HTR-8/SVneo (cell line): ENCODE measurements around the gene CACTIN.
"Not testable (repeated sequence)": the region's sequence is repeated elsewhere in the genome, so short reads cannot be mapped to it uniquely, and the experiment has no call there.

ENCODE experiments used
- DNase-seq: peaks from one replicate; pipeline ENCODE4 v3.0.0; 2011; ENCODE audit warnings: low spot score, mixed read lengths; ENCODE audit not compliant: insufficient read length
- FAIRE-seq: peaks from 2 replicates; lab custom pipeline; 2011; peaks lifted over from hg19 to GRCh38; lab: Jason Lieb, UNC

The CACTIN gene

DNA sequence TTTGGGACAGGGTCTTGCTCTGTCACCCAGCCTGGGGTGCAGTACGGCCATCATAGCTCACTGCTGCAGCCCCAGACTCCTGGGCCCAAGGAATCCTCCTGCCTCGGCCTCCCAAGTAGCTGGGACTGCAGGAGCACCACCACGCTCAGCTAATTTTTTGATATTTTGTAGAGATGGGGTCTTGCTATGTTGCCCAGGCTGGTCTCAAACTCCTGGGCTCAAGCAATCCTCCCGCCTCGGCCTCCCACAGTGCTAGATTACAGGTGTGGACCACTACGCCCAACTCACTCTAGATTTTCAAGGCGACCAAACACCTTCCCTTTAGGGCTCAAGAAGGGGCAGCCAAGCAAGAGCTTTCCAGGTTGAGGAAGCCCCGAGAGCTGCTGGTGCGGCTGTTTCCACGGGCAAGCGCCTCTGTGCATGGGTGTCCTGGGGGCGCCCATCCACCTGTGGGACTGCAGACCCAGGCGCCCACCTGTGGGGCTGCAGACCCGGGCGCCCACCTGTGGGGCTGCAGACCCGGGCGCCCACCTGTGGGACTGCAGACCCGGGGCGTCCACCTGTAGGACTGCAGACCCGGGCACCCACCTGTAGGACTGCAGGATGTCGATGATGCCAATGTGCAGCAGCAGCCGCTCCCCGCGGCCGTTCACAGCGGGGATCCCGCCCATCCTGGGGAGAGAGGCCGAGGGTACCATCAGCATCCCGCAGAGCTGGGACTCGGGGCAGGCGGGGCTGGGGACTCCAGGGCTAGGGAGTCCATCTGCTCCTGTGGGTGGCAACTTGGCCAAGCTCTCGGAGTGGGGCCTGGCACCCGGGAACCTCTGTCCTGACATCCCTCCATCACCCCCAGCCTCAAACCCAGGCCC lies 21.7 kb upstream of the CACTIN start:
- FAIRE-seq (no peak), DNase-seq (no peak)

DNA sequence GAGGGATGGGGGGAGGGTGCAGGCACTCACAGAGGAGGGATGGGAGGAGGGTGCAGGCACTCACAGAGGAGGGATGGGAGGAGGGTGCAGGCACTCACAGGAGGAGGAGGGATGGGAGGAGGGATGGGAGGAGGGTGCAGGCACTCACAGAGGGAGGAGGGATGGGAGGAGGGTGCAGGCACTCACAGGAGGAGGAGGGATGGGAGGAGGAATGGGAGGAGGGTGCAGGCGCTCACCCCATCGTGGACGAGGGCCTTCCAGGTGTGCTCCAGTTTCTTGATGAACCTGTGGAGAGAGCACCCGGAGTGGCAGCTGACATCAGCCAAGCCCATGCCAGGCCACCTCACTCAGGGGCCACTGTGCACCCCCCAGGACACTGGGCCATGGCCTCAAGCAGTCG lies 20.5 kb upstream of the CACTIN start:
- not testable (repeated sequence) for FAIRE-seq, DNase-seq

DNA sequence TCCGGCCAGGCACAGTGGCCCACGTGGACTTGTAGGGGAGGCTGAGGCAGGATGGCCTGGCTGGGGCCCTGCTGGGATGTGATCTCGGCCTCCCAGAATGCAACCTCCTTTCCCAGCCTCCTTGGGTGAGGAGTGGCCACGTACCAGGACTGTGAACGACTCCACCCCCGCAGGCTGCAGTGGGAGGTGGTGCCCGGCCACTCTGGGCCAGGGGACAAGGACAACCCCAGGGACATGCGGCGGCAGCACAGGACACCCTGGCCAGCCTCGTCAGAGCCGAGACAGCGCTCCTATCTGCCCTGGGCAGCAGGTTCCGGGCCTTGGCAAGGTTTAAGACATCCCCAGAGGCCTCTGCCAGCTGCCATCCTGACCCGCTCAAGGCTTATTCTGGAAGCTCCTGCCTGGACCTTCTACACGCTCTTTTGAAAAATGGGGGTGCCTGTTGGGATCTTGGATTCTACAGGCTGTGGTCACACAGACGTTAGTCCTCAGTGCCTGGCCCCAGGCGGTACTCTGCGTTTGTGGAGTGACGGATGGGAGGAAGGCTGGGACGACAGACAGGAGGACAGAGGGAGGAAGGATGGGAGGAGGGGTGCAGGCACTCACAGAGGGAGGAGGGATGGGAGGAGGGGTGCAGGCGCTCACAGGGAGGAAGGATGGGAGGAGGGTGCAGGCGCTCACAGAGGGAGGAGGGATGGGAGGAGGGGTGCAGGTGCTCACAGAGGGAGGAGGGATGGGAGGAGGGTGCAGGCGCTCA lies 19.9 kb upstream of the CACTIN start:
- DNase-seq (no peak), FAIRE-seq (no peak)

DNA sequence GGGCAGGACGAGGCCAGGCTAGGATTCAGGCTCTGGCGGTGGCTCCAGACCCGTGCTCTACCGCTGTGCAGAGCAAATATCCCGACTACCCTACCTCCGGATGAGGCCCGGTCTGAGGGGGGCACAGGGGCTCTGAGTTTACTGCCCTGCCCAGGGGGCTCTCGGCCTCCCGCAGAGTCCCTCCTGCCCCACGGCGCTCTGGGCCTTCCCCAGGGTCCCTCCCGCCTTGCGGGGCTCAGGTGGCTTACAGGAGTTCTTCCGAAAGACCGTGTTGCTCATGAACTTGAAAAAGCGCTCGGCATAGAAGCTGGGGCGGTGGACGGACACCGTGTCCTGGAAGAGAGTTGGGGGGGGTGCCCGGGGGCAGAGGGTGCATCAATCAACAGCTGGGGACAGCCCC lies 19.1 kb upstream of the CACTIN start:
- FAIRE-seq = no peak
- no peak for DNase-seq

DNA sequence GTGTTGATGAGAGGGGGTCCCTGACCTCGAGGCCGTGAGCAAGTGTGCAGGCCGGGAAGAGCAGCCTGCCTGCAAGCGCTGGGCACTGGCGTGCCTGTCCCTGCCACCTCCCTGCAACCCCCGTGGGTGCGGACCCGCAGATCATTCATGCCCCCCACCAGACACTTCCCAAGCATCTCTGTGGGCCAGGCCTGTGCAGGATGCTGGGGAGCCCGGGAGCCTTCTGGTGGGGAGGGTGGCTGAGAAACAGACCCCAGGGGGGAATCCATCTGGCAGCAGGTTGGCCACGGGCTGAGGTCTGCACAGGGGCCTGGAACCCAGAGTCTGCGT lies 18.4 kb upstream of the CACTIN start:
- DNase-seq (no peak), FAIRE-seq (no peak)

DNA sequence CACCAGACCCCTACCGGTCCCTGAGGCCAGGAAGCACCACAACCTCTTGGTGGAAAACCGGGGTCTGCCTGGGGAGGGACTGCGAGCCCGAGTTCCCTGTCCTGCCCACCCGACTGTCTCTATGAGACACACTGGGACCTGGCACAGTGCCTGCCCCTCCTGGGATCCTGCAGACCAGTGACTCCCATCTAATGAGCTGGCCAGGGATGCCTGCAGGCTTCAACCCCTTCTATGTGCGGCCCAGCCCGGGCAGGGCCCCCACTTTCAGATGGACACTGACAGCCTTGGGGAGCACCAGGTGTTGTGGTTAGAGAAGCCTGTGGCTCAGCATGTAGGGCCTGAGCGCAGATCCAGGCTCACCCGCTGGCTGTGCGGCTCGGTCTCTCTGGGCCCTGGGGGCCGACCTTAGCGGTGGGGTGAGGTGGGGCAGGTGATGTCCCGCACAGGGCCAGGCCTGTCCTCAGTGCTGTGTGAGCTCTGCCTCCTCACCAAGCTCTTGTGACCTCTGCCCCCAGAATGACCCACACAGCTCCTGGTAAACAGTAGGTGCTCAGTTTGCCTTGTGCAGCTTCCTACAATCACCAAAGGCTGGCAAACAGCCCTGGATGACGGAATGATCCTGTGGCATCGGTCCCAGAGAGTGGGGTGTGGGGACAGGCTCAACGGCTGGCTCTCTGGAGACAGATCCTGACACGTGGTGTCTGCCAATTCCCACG lies 17.9 kb upstream of the CACTIN start:
- FAIRE-seq = no peak
- no peak for DNase-seq

DNA sequence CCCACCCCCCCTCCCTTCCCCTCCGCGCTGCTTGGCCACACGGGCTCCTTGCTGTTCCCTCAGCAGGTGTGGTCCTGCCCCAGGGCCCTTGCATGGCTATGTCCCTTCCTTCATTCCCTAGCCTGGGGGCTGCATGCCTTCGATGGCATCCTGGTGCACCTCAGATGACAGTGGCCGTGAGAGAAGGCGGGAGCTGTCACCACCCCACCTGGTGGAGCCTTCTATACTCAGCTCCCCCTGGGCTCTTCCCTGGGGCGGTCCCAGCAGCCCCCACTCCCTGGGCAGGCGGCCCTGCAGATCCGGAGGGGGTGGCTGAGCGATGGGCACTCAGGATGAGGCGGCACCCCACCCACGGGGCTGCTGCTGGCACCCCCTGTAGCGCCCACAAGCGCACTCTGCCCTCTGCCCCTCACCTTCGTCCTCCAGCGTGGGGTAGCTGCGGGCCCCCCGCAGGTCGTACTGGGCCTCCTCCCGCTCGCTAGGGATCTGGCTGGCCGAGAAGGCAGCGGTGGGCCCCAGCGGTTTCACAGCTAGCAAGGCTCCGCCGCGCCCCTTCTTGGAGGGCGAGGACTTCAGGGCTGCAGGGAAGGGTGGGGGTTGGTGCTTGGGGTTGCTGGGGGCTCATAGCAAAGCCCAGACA lies 17.2 kb upstream of the CACTIN start:
- DNase-seq = no peak
- FAIRE-seq = no peak

DNA sequence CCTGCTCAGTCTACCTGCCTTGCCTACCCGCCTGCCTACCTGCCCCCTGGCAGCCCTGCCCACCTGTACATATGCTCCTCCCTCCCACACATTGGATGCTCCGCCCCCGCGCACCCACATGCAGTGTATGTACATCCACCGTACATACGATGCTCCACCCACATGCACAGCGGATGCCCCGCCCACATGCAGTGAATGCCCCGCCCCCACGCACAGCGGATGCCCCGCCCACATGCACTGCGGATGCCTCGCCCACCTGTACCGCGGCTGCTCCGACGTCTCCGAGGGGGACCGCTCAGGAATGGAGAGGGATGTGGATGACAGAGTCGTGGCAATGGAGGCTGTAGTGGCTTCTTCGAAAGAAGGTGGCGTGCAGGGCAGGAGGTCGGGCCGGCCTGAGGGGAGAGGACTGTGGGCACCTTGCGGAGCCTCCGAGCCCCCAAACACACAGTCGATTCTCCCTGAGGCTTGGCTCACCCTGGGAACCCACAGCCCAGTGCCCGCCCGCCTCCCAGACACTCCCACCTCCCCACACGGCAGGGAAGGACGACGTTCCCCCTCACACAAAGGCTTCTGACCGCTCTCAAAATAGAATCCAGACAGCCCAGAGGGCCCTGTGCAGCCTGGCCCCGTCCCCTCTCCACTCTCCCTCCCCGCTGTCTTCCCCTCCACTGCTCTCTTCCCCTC lies 16.5 kb upstream of the CACTIN start:
- FAIRE-seq (no peak), DNase-seq (no peak)

DNA sequence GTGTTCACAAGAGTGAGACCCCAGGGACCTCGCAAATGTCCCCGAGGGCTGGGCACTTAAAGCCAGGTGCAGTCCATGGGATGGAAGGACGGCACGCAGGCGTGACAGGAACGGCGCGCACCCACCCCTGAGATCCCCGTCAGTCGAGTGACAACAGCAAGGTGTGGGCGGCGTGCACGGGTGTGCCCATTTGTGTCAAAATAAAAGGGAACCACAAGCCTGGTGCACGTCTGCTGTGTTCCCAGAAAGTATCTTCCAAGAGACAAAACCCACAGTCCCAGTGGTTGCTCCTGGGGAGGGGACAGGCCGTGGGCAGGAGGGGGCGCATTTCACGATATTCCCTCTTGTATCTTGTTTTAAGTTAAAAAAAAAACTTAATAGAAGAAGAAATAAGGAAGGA lies 15.7 kb upstream of the CACTIN start:
- FAIRE-seq (no peak), DNase-seq (no peak)

DNA sequence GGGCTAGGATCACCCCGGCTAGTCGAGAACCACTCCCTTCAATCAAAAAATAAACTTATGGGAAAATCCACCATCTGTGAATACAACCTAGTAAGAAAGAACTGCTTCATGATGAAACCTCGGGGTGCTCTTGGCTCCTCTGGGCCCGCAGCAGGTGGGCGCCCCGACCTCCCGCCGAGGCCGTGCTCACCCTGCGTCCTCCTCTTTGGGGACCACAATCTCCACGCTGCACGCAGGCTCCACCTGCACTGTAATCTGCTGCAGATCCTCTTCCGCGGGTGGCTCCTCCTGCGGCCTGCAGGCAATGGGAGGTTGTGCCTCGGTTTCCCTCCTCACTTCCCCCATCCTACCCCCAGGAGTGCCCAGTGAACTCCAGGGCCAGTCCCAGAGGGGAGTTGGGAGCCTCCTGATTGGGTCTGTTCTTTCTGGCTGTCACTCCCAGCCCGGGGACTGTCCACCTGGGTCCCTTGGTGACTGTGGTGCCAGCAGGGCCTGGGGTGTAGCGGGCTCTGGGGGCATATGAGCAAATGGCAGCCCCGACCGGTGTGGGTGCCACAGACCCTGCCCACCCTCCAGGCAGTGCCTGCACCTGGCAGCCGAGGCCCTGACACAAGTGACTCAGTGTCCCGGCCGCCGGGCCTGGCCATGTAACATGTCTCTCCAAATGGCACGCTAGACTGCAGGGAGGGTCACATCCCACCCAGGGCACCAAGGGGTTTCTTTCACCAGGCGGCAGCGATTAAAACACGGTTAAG lies 15.1 kb upstream of the CACTIN start:
- DNase-seq (no peak), FAIRE-seq (no peak)

DNA sequence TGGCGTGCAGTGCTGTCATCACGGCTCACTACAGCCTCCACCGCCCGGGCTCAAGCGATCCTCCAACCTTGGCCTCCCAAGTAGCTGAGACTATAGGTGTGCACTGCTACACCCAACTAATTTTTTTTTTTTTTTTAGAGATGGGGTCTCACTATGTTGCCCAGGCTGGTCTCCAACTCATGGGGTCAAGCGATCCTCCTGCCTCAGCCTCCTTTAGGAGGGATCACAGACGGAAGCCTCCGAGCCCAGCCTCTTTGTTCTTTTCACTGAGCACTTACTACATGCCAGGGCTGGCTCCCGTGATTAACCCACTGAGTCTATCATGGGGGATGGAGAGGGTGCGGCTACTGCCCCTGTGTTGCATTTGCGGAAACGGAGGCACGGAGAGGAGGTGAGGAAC lies 12.9 kb upstream of the CACTIN start:
- FAIRE-seq (no peak), DNase-seq (no peak)

DNA sequence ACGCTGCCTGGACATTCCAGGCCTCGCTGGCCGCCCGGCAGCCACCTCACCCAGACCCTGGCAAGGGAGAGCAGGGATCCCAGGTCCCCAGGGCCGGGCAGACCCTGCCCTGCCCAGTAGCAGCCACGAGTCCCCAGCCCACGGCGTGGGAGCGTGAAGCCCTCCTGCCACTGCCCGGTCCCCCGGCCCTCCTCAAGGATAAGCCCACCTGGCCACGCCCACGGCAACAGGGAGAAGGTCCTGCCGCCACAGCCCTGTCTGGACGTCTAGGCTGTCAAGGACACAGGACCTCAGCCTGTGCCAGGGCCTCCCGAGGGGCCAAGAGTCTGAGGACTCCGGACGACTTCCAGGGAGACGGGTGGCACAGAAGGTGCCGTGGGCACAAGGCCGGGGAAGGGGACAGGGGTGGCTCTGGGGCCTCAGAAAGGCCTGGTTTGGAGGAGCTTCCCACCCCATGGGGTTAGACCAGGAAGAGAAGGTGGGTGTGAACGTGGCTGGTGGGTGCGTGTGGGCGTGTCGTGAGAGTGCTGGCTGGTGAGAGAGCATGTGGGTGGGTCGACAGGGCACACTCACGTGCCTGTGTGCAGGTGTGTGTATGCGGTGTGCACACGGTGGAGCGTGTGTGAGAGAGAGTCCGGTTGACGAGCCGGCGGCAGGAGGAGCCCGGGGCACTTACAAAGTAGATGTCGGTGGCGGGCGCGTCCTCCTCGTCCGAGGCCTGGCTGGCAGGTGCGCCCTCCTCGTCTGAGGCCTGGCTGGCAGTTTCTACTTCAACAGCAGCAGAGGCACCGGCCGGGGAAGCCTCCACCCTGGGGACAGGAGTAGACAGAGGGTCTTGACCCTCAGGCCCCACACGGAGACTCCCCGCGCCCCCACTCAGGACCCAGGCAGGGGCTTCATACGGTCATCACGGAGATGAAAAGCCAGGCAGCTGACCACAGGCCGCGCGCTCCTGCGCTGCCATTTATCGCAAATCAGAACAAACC lies 11.9 kb upstream of the CACTIN start:
- no peak for FAIRE-seq
- no peak for DNase-seq

DNA sequence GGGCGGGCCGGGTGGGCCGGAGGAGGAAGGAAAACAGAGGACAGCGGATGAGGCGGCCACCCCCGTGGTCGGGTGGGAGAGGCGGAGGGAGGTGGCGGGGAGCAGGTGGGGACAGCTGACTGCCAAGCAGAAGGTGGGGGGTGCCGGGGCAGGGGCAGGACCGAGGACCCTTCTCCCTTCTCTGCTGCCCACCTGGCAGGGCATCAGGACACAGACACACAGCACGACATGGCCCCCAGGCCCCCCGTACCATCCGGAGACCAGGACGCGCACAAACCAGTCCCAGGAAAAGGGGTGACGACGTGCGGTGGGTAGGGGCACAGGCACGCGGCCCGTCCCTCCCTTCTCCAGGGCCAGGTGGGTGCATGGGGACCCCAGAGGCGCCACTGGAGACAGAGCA lies 11.0 kb upstream of the CACTIN start:
- FAIRE-seq (no peak), DNase-seq (no peak)

DNA sequence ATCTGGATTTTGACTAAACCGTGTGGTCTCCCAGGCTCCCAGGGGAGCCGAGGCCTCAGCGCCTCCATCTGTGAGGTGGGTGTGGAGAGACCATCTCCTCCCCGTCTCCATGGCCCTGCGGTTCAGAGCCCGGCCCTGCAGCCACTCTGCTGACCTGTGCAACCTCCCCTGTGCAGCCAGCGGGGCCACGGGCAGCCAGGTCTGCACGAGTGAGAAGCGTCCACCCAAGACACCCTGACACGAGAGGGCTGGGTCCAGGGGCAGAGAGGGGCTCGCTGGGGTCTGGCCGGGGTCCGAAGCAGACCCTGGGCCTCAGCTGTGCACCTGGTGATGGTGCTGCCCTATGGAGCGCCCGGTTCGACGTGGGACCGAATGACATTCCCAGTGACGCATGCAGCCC lies 10.4 kb upstream of the CACTIN start:
- DNase-seq (no peak), FAIRE-seq (no peak)

DNA sequence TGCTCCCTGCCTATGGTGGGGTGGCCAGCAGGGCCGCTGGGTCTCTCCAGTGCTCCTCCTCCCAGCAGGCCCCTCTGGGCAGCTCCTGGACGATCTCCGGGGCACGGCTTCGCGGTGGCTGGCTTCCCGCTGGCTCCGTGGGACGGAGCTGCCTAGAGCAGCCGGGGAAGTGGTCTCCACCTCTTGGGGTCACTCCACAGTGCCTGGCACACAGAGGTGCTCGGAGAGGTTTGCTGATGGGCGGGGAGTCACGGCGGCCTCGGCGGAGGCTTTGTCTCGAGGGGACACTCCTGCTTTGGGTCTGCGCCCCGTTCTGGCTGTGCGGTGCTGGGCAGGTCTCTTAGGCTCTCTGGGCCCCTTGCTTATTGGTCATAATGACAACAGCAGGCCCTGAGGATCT lies 9.9 kb upstream of the CACTIN start:
- no peak for FAIRE-seq
- no peak for DNase-seq

DNA sequence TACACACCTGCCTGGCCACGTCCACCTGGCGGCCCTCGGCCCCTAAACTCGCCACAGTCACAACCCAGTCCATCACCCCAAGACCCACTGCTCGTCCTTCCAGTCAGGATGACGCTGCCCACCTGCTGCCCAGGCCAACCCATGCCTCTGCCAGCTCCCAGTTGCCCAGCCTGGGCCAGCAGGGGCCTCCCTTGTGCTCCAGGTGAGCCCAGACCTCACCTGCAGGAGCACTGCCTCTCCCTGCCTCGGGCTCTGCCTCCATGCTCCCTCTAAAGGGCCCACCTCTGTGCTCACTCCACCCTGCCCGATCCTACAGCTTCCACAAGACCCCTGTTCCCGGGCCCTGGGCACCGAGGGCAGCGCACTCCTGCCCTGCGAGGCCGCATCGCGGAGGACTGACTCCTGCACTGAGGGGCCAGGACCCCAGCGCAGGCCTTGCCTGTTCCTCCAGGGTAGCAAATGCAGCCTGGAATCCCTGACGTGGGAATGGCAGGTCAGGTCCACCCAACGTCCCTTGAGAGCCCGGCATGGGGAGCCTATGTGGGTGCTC lies 8.0 kb upstream of the CACTIN start:
- DNase-seq (no peak), FAIRE-seq (no peak)

DNA sequence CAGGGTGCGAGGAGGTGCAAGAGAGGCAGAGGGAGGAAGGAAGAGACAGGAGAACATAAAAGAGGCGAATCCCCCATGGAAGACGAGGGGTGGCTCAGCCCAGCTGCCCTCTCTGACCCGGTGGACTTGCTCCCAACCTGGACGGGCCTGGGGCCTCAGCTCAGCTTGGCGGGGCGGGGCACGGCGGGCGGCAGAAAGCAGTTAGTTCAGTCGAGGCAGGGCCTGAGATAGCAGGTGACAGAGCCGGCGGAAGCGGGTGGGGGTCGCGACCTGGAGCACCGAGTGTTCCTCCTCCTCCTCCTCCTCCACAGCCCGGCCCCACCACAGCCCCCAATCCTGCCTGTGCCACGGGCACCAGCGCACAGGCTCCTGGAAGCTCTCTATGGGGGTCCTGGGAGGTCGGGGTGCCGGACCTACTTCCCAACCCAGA lies 7.0 kb upstream of the CACTIN start:
- no peak for DNase-seq
- FAIRE-seq = no peak
